ENCODE measurements around the gene PEX6.
"Not testable (repeated sequence)": the region's sequence is repeated elsewhere in the genome, so short reads cannot be mapped to it uniquely, and the experiment has no call there.

PEX6 gene

GRCh38 chr6:42963855-42964605 lies 15.0 kb downstream of the PEX6 start:
- peak; percentile 21 for DNase-seq

- no peak for DNase-seq
These were observed 15.7 kb downstream of the PEX6 start for GRCh38 chr6:42963179-42963854.

DNA sequence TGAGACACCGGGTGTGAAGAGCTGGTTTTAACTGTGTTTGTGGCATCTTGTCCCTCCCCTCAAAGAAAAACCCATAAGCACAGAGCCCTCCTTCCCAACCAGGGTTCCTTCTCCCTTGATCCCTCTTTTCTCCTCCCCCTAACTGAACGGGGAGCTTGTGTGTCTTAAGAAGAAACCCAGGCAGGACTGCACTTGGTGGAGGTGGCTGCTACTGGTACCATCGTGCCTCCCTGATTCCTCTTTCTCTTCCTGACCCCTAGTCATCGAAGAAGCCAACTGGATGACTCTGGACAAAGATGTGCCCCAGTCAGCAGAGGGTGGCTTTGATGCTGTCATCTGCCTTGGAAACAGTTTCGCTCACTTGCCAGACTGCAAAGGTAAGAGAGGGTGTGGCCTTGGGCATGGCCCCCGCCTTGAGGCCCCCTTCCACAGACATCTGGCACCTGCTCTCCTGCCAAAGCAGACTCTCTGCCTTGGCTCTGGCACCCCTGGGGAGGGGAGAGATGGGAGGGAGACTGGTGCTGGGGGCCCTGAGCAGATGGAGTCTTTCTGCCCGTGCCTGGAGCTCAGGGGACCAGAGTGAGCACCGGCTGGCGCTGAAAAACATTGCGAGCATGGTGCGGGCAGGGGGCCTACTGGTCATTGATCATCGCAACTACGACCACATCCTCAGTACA lies 16.3 kb downstream of the PEX6 start:
- DNase-seq, result no peak

DNA sequence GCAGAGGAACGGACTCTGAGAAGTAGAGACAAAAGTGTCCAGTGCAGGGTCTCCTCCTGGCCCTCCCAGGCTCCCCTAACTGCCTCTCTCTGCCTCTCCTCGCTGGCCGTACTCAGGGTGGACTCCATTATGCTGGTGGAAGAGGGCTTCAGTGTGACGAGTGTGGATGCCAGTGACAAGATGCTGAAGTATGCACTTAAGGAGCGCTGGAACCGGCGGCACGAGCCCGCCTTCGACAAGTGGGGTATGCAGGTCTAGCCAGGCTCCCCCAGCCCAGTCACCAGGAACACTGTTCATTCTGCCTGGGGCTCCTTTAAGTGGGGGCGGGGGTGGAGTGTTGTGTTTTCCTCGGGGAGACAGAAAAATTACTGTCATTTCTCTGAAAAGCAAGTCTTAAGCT lies 16.9 kb downstream of the PEX6 start:
- DNase-seq, result no peak

DNA sequence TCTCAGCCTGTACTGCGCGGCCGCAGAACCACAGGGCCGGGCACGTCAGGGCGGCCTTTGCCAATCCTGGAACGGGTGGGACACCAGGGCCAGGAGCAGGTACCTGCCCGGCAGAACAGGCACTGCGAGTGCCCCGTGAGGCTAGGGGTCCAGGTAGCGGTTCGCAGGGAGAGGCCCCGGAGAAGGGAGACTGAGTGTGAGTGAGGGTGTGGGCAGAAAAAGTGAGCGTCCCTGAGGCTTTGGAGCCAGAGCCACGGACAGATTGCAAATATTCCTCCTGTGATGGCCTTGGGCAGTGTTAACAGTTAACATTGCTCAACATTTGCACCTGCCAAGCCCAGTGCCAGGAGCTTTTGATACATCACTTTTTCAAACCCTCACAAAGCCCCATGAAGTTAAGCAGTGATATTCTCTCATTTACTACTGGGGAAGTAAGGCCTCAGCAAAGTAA lies 17.9 kb downstream of the PEX6 start:
- DNase-seq, result no peak

DNA sequence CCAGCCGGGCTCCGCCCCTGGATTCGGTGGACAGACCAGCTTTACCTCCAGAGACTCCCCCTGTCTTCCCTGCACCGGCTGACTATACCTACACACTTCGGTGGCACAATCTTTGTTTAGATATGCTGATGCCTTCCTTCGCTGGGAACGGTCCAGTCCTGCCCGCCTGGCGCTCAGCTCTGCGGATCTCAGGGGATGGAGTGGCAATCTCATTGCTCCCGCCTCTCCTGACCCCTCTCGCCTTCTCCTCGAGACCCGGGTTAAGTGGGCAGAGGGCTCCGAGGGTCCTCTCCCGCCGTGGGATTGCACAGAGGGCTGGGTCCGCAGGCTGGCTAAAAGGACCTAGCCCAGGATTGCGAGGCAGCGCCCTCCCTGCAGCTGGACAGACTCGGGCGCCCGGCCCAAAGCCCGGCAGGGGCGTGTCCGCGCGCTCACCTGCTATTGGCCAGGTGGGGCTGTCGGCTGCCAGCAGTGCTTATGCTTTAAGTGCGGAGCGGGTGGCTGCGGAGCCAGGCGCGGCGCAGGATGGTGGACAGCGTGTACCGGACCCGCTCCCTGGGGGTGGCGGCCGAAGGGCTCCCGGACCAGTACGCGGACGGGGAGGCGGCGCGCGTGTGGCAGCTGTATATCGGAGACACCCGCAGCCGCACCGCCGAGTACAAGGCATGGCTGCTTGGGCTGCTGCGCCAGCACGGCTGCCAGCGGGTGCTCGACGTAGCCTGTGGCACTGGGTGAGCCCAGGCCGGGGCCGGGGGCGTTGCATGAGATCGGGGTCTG lies 18.6 kb downstream of the PEX6 start, which contains the start of gene GNMT:
TSS of gene GNMT (plus strand) at position 512 of the 777 bp plus-strand sequence. CDS start at position 526, 14 bp downstream.
- peak; percentile 40 for DNase-seq

DNA sequence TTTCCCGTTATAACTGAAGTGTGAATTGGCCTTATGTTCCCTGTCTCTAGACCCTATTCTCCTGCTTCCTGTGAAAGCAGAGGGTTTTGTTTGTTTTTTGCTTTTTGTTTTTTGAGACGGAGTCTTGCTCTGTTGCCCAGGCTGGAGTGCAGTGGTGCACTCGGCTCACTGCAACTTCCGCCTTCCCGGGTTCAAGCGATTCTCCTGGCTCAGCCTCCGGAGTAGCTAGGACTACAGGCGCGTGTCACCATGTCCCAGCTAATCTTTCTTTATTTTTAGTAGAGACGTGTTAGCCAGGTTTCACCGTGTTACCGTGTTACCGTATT lies 19.1 kb downstream of the PEX6 start:
- DNase-seq, result no peak

- DNase-seq, result no peak
These were observed 20.9 kb downstream of the PEX6 start for GRCh38 chr6:42958125-42958524.

- not testable (repeated sequence) for DNase-seq
These were observed 24.6 kb downstream of the PEX6 start for GRCh38 chr6:42954405-42954804.

GRCh38 chr6:42952389-42952788 lies 26.6 kb downstream of the PEX6 start:
- no peak for DNase-seq

GRCh38 chr6:42947950-42948349 lies 31.0 kb downstream of the PEX6 start:
- no peak for DNase-seq

- no peak for DNase-seq
These were observed 36.5 kb downstream of the PEX6 start for GRCh38 chr6:42942444-42942843.

DNA sequence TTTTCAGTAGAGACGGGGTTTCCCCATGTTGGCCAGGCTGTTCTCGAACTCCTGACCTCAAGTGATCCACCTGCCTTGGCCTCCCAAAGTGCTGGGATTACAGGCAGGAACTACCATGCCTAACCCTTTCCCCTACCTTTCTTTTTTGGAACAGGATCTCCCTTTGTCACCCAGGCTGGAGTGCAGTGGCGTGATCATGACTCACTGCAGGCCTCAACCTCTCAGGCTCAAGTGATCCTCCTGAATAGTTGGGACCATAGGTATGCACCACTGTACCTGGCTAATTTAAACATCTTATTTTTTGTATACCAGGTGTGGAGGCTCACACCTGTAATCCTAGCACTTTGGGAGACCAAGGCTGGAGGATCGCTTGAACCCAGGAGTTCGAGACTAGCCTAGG lies 37.6 kb downstream of the PEX6 start:
- DNase-seq, result not testable (repeated sequence)

GRCh38 chr6:42940493-42941045 lies 38.4 kb downstream of the PEX6 start:
- no peak for DNase-seq

DNA sequence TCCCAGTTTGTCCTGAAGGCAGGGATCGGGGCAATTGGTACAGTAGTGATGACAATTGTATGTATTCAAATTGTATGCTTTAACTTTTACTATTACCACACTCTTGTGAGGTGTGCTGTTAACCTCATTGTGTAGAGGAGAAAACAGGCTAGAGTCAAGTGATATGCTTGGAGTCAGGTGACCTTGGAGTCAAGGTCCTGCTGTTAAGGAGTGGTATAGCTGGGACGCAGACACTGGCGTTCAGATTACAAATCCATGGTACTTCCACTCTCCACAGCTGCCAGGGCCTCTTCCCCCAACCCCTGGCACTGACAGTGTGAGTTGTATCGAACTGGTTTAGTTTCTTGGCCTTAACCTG lies 39.2 kb downstream of the PEX6 start:
- DNase-seq, result no peak

DNA sequence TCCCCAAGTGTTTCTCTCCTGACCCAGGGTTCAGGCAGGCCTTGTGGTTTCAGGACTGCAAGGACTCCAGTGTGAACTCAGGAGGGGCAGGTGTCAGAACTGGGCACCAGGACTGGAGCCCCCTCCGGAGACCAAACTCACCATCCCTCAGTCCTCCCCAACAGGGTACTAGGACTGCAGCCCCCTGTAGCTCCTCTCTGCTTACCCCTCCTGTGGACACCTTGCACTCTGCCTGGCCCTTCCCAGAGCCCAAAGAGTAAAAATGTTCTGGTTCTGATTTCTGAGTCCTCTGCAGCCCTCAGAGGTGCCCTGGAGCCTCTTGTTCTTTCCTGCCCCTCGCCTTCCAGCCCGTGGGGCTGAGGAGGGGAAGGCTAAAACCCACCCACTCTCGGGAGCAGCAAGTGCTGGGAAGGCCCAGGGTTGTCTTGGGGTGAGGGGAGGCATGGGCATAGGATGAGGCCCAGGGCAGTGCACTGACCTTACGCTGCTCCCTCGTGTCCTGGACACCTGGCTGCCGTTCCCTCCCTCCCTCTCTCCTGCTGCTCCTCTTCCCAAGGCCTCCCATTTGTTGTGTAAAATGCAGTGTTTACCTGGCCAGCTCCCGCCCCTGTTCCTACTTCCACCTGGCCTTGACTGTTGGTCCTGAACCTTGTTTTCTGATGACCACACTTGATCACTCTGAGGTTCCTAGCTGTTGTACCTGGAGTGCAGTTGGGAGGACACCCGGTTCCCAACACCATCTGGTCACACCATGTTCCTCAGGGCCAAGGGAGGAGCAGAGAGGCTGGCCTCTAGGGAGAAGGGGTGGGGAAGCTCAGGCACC lies 39.8 kb downstream of the PEX6 start:
- no peak for DNase-seq

GRCh38 chr6:42938428-42938796 lies 40.6 kb downstream of the PEX6 start:
- DNase-seq, result no peak

- no peak for DNase-seq
These were observed 41.2 kb downstream of the PEX6 start for GRCh38 chr6:42937548-42938427.

DNA sequence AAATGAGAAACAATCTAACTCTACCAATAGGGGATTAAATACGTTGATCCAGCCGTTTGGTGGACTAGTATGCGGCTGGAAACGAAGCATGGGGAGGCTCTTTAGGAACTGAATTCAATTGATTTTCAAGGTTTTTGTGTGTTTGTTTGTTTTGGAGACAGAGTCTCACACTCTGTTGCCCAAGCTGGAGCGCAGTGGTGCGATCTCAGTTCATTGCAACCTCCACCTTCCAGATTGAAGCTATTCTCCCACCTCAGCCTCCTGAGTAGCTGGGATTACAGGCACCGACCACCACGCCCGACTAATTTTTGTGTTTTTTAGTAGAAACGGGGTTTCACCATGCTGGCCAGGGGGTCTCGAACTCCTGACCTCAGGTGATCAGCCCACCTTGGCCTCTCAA lies 42.6 kb downstream of the PEX6 start:
- no peak for DNase-seq

DNA sequence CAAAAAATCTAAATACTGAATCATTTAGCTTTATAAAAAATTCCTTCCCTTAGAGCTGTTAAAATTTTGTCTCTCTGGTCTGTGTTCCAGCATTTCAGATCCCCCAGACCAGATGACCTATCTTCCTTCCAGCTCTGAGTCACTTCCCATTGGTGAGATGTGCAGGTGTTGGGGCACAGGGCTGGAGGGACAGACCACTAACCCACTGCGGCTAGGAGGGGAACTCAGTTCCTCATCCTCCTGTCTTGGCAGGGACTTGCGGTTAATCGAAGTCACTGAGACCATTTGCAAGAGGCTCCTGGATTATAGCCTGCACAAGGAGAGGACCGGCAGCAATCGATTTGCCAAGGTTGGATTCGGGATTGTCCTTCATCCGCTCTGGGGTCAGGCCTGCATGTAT lies 43.7 kb downstream of the PEX6 start:
- DNase-seq, result no peak

- DNase-seq, result no peak
These were observed 45.8 kb downstream of the PEX6 start for GRCh38 chr6:42933205-42933604.

All from activated naive CD4-positive, alpha-beta T cell treated with anti-CD3 and anti-CD28 coated beads, Interleukin-2, amount 50 U/mL, for 16 hours (primary cell).